Ecto neural progenitor cell (in vitro differentiated cells): ENCODE results near the gene PPP2R3B.
"Not testable (repeated sequence)": the region's sequence is repeated elsewhere in the genome, so short reads cannot be mapped to it uniquely, and the experiment has no call there.

ENCODE experiments used
- DNase-seq: peaks from one replicate; pipeline ENCODE4 v3.0.0-alpha.2; 2018; ENCODE audit warnings: low spot score

The PPP2R3B gene

GRCh38 chrX:352582-353314 lies 34.0 kb downstream of the PPP2R3B start:
- DNase-seq: no peak

- no peak for DNase-seq
These were observed 34.5 kb downstream of the PPP2R3B start for GRCh38 chrX:352181-352580.

- no peak for DNase-seq
These were observed 35.0 kb downstream of the PPP2R3B start for GRCh38 chrX:351736-352135.

- DNase-seq: not testable (repeated sequence)
These were observed 35.4 kb downstream of the PPP2R3B start for GRCh38 chrX:351324-351641.

- no peak for DNase-seq
These were observed 36.0 kb downstream of the PPP2R3B start for GRCh38 chrX:350534-351323.

- DNase-seq: no peak
These were observed 36.6 kb downstream of the PPP2R3B start for GRCh38 chrX:350148-350533.

- DNase-seq: no peak
These were observed 37.0 kb downstream of the PPP2R3B start for GRCh38 chrX:349702-350101.

GRCh38 chrX:349196-349595 lies 37.5 kb downstream of the PPP2R3B start:
- no peak for DNase-seq

GRCh38 chrX:348461-349117 lies 38.1 kb downstream of the PPP2R3B start:
- DNase-seq: no peak

GRCh38 chrX:347351-348117 lies 39.2 kb downstream of the PPP2R3B start:
- no peak for DNase-seq

GRCh38 chrX:346034-346813 lies 40.5 kb downstream of the PPP2R3B start:
- DNase-seq: no peak

GRCh38 chrX:345020-345925 lies 41.4 kb downstream of the PPP2R3B start:
- no peak for DNase-seq

GRCh38 chrX:344371-344901 lies 42.3 kb downstream of the PPP2R3B start:
- no peak for DNase-seq

GRCh38 chrX:341541-342101 lies 45.1 kb downstream of the PPP2R3B start:
- no peak for DNase-seq

- no peak for DNase-seq
These were observed 45.9 kb downstream of the PPP2R3B start for GRCh38 chrX:340641-341423.

GRCh38 chrX:340121-340520 lies 46.6 kb downstream of the PPP2R3B start:
- DNase-seq: no peak

- no peak for DNase-seq
These were observed 47.8 kb downstream of the PPP2R3B start for GRCh38 chrX:338836-339400.

- DNase-seq: no peak
These were observed 48.3 kb downstream of the PPP2R3B start for GRCh38 chrX:338281-338835.
